ENCODE measurements around the gene CEP104. TPM values are rescaled to one million over a fixed set of nuclear protein-coding genes. Genes with fewer than 3 reads are reported as not detected.

The CEP104 gene
- total and polyA plus RNA-seq, 9 of the 15 experiments (the other 6 are each of a cell fraction or from before 2014, with no cell fraction given), result 11.2 to 63.4 (median 42.6) TPM

- TF ChIP-seq, protein P1, sequence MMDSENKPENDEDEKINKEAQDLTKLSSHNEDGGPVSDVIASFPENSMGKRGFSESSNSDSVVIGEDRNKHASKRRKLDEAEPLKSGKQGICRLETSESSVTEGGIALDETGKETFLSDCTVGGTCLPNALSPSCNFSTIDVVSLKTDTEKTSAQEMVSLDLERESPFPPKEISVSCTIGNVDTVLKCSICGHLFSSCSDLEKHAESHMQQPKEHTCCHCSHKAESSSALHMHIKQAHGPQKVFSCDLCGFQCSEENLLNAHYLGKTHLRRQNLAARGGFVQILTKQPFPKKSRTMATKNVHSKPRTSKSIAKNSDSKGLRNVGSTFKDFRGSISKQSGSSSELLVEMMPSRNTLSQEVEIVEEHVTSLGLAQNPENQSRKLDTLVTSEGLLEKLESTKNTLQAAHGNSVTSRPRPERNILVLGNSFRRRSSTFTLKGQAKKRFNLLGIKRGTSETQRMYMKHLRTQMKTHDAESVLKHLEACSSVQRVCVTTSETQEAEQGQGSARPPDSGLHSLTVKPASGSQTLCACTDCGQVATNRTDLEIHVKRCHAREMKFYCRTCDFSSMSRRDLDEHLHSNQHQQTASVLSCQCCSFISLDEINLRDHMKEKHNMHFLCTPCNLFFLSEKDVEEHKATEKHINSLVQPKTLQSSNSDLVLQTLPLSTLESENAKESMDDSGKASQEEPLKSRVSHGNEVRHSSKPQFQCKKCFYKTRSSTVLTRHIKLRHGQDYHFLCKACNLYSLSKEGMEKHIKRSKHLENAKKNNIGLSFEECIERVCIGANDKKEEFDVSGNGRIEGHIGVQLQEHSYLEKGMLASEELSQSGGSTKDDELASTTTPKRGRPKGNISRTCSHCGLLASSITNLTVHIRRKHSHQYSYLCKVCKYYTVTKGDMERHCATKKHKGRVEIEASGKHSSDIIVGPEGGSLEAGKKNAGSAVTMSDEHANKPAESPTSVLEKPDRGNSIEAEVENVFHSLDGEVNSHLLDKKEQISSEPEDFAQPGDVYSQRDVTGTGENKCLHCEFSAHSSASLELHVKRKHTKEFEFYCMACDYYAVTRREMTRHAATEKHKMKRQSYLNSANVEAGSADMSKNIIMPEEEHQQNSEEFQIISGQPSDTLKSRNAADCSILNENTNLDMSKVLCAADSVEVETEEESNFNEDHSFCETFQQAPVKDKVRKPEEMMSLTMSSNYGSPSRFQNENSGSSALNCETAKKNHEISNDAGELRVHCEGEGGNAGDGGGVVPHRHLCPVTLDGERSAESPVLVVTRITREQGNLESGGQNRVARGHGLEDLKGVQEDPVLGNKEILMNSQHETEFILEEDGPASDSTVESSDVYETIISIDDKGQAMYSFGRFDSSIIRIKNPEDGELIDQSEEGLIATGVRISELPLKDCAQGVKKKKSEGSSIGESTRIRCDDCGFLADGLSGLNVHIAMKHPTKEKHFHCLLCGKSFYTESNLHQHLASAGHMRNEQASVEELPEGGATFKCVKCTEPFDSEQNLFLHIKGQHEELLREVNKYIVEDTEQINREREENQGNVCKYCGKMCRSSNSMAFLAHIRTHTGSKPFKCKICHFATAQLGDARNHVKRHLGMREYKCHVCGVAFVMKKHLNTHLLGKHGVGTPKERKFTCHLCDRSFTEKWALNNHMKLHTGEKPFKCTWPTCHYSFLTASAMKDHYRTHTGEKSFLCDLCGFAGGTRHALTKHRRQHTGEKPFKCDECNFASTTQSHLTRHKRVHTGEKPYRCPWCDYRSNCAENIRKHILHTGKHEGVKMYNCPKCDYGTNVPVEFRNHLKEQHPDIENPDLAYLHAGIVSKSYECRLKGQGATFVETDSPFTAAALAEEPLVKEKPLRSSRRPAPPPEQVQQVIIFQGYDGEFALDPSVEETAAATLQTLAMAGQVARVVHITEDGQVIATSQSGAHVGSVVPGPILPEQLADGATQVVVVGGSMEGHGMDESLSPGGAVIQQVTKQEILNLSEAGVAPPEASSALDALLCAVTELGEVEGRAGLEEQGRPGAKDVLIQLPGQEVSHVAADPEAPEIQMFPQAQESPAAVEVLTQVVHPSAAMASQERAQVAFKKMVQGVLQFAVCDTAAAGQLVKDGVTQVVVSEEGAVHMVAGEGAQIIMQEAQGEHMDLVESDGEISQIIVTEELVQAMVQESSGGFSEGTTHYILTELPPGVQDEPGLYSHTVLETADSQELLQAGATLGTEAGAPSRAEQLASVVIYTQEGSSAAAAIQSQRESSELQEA (IDR thresholded peaks at IDR 0.05; ENCODE audit: low read depth), result no peak
- TF ChIP-seq RAD21 (CRISPR knock-in tag; conservative IDR thresholded peaks at IDR 0.05 in 1 of 2, IDR thresholded peaks at IDR 0.05 in 1 of 2) (no peak), THAP7 (CRISPR knock-in tag; IDR thresholded peaks at IDR 0.05) (no peak), PHB2 (IDR thresholded peaks at IDR 0.05; ENCODE audit: low read depth) (no peak), PBX2 (CRISPR knock-in tag; IDR thresholded peaks at IDR 0.05; ENCODE audit: low read depth) (no peak), PBX2 (tag; conservative IDR thresholded peaks at IDR 0.05; ENCODE audit: low read depth) (no peak), NONO (IDR thresholded peaks at IDR 0.05; ENCODE audit: low read depth in 2 of 2, low read length in 1 of 2) (0 out of 4 replicates have a peak, but pooled peaks of 1 of the 2 experiments have one; percentile 38), FOXM1 (IDR thresholded peaks at IDR 0.05; ENCODE audit: low read depth) (no peak), FOXM1 (CRISPR knock-in tag; IDR thresholded peaks at IDR 0.05; ENCODE audit: low read depth) (0 out of 2 replicates have a peak, but pooled peaks have one; percentile 12), ZNF57 (CRISPR knock-in tag; IDR thresholded peaks at IDR 0.05) (no peak), BRD9 (IDR thresholded peaks at IDR 0.05; ENCODE audit: low read depth, partially characterized antibody) (no peak), KAT8 (IDR thresholded peaks at IDR 0.05; ENCODE audit: low read depth) (no peak), ILF3 (IDR thresholded peaks at IDR 0.05; ENCODE audit: borderline replicate concordance) (no peak; the same call in 1 of the 2 replicates), ATF7 (IDR thresholded peaks at IDR 0.05) (no peak), ZNF311 (CRISPR knock-in tag; IDR thresholded peaks at IDR 0.05) (no peak), EHMT2 (IDR thresholded peaks at IDR 0.05) (no peak), SMAD3 (CRISPR knock-in tag; conservative IDR thresholded peaks at IDR 0.05) (no peak), WHSC1 (IDR thresholded peaks at IDR 0.05; ENCODE audit: low read length) (no peak)
Measured at GRCh38 chr1:3772027-3772714, 84.8 kb downstream of the CEP104 start (continued).
